HG02884 (cell line): ENCODE data around the gene GABRB3.
"Not testable (repeated sequence)": the region's sequence is repeated elsewhere in the genome, so short reads cannot be mapped to it uniquely, and the experiment has no call there.

Source experiments
- ATAC-seq: cut with Tn5 transposase; IDR thresholded peaks from one replicate; pipeline ENCODE4 v1.9.1; 2021; ENCODE audit warnings: mild to moderate bottlenecking, moderate library complexity; ENCODE audit not compliant: unreplicated experiment

GABRB3 gene

GRCh38 chr15:26736502-26737248 is 36.2 kb downstream of the GABRB3 start:
- ATAC-seq, result no peak

DNA sequence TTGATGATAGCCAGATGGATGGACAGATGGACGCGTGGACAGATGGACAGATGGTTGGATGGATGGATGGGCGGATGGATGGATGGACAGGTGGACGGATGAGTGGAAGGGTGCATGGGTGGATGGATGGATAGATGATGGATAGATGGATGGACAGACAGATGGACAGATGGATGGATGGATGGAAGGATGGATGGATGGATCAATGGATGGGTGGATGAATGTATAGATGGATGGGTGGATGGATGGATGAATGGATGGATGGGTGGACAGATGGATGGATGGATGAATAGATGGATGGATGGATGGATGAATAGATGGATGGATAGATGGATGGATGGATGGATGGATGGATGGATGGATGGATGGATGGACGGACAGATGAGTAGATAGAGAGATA is 40.9 kb downstream of the GABRB3 start:
- ATAC-seq, result no peak

- ATAC-seq, result no peak
Measured at GRCh38 chr15:26729581-26729980, 43.3 kb downstream of the GABRB3 start.

- no peak for ATAC-seq
Measured at GRCh38 chr15:26729030-26729429, 43.8 kb downstream of the GABRB3 start.

DNA sequence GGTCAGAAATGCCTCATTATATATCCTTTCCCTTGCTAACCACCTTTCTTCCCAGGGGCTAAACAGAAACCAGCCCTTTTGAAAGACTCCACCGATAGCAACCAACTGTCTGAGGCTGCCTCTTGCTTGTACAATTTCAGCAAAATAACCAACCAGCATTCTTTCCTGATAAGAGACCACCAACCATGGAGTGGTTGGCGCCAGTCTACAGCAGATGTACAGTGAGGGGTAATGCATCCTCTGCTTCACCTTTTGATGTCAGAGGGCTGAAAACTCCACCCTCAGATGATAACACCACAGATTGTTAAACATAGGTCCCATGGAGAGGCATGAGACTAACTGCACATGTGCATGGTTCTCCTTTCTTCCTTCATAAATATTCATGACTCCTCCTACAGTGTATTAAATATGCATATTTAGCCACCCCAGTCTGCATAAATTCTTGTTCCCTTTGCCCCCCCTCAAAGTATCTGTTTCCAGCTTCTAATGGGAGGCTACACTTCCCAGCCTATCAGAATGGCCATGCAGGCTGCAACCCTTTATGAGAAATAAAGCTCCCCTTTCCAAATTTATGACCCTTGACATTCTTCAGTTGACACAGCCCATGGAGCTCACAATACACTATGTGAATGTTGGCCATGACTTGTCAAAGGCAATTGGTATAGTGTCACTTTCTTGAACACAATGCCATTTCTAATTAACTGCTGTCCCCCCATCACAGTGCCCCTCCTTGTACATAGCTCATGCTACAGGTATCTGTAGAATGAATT is 48.3 kb downstream of the GABRB3 start:
- ATAC-seq, result no peak

GRCh38 chr15:26722621-26723160 is 50.2 kb downstream of the GABRB3 start:
- no peak for ATAC-seq

DNA sequence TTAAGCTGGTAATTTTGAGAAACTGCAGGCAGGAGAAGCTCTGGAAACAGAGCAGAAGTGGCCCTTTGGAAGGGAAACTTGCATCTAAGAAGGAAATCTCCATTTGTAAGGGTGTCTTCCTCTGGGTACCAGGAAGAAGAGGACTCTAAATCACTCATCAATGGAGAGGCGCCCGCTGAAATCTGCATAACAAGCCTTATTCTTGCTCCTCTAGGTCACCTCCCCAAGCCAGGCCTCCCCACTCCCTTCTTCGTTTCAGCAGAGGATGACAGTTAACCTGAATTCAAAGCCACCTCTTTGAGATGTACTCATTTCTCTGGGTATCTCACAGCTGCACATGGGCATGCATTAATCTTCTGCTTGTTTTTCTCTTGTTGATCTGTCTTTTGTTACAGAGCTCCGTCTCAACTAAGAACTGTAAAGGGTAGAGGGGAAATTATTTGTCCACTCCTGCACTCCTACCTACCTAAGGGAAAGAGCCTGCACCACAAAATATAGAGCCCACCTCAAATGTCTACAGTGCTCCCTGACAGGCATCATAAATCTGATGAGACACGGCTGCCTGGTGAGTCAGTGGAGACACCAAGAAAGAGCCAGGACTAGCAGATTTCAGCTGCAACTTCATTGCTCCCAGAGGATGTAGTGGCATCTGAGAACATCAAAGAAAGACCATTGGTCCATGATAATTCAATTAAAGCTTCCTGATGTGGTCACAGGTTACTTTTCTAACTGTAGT is 51.5 kb downstream of the GABRB3 start:
- ATAC-seq, result no peak

DNA sequence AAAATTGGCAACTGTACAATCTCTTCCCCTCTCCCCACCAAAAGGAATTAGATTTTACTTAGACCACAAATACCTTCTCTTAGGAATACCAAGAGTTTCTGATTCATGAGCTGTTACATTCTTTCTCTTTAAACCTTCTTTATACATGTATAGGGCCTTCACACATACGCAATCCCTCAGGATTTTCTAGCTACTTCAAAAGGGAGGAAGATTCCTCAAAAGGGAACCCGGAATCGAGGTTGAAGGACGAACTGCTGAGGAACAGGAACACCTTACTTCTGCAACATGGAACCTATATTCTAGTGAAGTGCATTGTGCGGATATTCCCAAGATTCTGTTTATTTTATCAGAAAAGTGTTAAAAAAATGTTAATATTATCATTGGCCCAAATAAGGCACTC is 52.3 kb downstream of the GABRB3 start:
- no peak for ATAC-seq

GRCh38 chr15:26719866-26720265 is 53.0 kb downstream of the GABRB3 start:
- ATAC-seq, result not testable (repeated sequence)

GRCh38 chr15:26716069-26716468 is 56.8 kb downstream of the GABRB3 start:
- no peak for ATAC-seq

DNA sequence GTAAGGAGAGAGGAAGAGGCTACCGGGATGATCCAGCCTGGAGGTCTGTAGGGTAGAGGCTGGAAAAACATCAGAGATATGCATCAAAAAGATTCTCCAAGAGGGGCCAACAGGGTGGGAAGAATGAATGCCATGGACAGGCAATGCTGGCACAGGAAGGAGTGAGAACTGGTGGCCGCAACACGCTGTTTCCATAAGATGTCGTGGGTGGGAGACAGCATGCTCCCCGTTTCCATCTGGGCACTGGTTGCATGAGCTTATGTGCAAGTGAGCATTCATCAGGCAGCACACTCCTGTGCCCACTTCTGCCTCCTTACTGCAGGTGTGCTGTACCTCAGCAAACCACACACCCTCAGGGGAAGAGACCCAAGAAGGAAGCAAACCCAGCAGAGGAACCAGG is 59.4 kb downstream of the GABRB3 start:
- no peak for ATAC-seq

- no peak for ATAC-seq
Measured at GRCh38 chr15:26712335-26712734, 60.5 kb downstream of the GABRB3 start.

GRCh38 chr15:26711445-26711844 is 61.4 kb downstream of the GABRB3 start:
- ATAC-seq, result no peak

DNA sequence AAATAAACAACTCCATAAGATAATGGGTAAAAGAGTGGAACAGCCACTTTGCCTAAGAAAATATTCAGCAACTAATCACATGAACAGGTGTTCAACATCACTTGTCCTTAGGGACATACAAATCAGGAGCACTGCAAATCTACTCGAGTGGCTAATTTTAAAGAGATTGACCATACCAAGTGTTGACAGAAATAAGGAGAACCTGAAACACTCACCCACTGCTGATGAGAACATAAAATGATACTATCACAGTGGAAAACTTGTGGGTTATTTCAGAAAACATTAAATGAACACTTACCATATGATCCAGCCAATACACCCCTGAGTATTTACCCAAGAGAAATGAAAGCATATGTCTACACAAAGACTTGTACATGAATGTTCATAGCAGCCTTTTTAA is 70.5 kb downstream of the GABRB3 start:
- ATAC-seq, result no peak

- no peak for ATAC-seq
Measured at GRCh38 chr15:26698555-26698954, 74.3 kb downstream of the GABRB3 start.

DNA sequence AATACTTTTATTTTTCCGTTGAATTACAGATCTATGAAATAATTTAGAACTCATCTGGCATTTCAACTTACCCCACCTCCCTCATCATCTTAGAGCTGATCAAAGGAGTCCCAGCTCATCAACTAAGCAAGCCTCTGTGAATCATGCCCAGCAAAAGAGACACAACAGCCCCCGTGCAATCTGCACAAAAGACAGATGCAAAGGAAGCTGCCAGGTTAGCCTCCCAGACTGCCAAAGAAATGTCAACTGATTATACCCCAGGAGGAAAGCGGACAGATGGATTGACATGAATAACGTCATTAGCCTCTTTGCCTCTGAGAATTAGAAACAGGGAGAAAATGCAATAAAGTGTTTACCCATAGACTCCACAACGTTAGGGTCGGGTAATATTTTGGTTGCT is 75.0 kb downstream of the GABRB3 start:
- no peak for ATAC-seq

DNA sequence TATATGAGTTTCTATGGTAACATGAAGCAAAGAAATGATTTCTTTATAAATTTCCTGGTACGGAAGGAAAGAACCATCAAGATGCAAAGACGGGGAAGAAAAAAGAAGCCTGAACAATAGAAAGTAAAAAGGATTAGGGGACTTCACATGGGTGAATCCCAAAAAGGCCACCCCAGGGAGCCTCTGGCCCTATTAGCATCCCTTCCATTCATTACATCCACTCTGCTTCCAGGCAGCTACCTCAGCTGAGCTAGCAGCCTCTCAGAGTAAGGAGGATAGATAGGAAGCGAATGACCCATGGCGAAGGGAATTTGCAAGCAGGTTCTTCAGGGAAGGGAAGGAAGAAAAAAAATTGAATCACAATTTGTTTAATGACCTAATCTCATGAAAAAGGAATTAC is 81.6 kb downstream of the GABRB3 start:
- ATAC-seq, result no peak

DNA sequence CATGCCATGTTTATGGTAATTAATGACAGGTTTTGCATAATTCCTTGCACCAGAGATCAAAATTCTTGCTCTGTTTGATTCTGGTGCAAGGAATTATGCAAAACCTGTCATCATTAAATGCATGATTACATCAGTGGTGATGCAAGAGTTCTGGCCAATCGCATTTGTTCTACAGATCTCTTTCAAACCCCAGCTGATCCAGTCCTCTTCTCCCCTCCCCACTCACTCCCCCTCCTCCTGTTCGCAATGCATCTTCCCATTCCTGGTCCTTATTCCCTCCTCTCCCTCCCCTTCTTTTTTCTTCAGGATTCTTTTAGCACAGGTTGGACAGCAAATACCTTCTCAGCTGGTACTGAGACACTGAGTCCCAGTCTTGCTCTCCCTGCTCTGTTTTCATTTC is 82.1 kb downstream of the GABRB3 start:
- ATAC-seq, result no peak

- no peak for ATAC-seq
Measured at GRCh38 chr15:26689462-26689861, 83.4 kb downstream of the GABRB3 start.

DNA sequence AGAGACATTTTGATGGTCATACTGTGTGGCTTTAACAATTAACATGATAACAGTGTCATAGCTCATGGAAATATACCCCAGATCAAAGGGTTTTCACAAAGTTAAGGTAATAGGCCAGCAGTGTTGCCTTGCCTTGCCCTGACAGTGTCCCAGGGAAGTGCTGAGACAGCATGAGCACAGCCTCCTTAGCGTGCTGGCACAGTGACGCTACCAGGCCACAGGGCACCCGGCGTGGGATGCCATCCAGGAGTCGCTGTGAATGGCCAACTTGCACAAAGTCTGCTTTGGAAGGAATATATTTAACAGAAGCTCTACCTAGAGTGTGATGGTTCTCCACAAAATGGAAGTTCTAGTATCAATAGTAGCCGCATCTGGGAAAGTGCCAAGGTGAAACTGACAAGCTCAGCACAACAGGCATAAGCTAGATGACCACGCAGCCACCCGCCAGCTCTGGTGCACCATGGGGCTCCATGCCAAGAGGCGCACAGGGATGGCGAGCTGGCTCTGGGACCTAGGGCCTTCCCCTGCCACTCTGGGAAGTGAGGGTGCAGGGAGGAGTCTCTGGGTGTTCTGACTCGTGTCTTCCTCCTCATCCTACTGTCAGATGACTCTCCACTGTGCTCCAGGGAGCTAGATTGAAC is 86.2 kb downstream of the GABRB3 start:
- ATAC-seq, result no peak

DNA sequence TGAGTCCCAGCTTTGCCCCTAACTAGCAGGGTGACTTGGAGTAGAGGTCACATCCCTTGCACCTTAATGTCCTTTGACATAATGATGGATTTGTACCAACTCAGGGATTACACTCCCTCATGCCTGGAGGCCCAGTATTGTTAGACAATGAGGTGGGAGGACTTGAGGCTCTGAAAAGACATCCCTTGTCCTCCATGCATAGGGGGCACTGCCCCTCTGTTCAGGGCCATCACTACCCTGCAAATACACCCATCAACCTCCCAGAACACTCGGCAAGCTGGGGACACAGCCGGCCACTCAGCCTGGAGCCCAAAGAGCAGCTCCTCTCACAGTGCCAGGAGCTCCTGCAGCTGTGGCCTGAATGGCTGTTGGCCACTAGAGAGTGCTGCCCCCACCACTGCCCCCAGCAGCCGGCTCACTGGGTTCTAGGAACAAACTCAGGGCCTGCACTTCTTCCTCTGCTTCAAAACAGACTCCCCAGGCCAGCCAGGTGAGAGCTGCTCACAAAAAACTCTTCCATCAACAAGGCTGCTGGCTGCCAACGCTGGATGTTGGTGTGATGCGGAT is 90.2 kb downstream of the GABRB3 start:
- no peak for ATAC-seq
